Fibroblast of lung (primary cell): ENCODE data around the gene SST.

Experiments
- CTCF ChIP-seq, 2 donors: IDR thresholded peaks in 1 of 2; conservative IDR thresholded peaks in 1 of 2; 1 replicate in 1 of 2; 2 replicates in 1 of 2; pipeline ENCODE4 v1.5.1; 2011 to 2012; ENCODE audit warnings: low read length in 2 of 2, control low read depth in 1 of 2, inconsistent platforms in 1 of 2, low read depth in 1 of 2, mild to moderate bottlenecking in 1 of 2
- EZH2 ChIP-seq: IDR thresholded peaks from 2 replicates; pipeline ENCODE4 v1.5.1; 2012; ENCODE audit warnings: low read length, control low read depth, mild to moderate bottlenecking; ENCODE audit errors: missing control alignments

- TF ChIP-seq CTCF (conservative IDR thresholded peaks at IDR 0.05 in 1 of 2, IDR thresholded peaks at IDR 0.05 in 1 of 2; ENCODE audit: low read depth in 1 of 2, low read length in 2 of 2): no peak
- TF ChIP-seq EZH2: no peak
Observed at GRCh38 chr3:187695449-187695848, 25.3 kb upstream of the SST start.
